ENCODE measurements around the gene ZSCAN30.

The ZSCAN30 gene

GRCh38 chr18:35296060-35296459 lies 6.0 kb upstream of the ZSCAN30 start:
- Histone ChIP-seq H3K9me3 (ENCODE audit: severe bottlenecking) (peaks cover 7% of the 10 kb centered on the region), H3K36me3 (ENCODE audit: low read depth) (peaks cover 83% of the 10 kb centered on the region), H3K4me1 (ENCODE audit: insufficient read depth, poor library complexity, severe bottlenecking) (no peaks in the 10 kb centered on the region), H3K4me3 (ENCODE audit: severe bottlenecking) (no peak overlapping the region), H3K27ac (ENCODE audit: poor library complexity, severe bottlenecking) (no peak overlapping the region), H3K27me3 (ENCODE audit: insufficient read depth, poor library complexity, severe bottlenecking) (no peaks in the 10 kb centered on the region)
- TF ChIP-seq, protein P1, sequence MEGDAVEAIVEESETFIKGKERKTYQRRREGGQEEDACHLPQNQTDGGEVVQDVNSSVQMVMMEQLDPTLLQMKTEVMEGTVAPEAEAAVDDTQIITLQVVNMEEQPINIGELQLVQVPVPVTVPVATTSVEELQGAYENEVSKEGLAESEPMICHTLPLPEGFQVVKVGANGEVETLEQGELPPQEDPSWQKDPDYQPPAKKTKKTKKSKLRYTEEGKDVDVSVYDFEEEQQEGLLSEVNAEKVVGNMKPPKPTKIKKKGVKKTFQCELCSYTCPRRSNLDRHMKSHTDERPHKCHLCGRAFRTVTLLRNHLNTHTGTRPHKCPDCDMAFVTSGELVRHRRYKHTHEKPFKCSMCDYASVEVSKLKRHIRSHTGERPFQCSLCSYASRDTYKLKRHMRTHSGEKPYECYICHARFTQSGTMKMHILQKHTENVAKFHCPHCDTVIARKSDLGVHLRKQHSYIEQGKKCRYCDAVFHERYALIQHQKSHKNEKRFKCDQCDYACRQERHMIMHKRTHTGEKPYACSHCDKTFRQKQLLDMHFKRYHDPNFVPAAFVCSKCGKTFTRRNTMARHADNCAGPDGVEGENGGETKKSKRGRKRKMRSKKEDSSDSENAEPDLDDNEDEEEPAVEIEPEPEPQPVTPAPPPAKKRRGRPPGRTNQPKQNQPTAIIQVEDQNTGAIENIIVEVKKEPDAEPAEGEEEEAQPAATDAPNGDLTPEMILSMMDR (IDR thresholded peaks at IDR 0.05; ENCODE audit: poor library complexity, severe bottlenecking) = no peak
- ATAC-seq (ENCODE audit: low read depth) = no peak
- no peak for DNase-seq (ENCODE audit: low spot score)

DNA sequence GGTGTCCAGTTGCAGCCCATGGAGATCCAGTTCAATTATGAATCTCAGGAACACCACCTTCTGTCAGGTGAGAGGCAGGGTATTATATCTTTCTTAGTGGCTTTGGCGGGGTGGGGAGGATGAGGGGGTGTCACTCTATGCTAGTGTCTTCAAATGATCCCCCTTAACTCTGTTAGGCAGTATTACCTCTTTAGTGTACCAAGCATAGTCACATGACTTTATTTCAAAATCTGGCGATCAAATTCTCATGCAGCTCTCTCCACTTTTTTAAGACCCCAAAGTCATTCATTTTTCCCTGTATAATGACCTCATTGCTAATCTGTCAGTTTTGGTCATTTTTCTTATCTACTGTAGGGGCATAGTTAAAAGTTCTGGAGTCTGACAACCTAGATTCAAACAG lies 1.1 kb upstream of the ZSCAN30 start:
- DNase-seq (ENCODE audit: low spot score) (no peak), ATAC-seq (ENCODE audit: low read depth) (no peak)
- Histone ChIP-seq H3K27ac (ENCODE audit: poor library complexity, severe bottlenecking) (no peak overlapping the region), H3K9me3 (ENCODE audit: severe bottlenecking) (no peaks in the 10 kb centered on the region), H3K36me3 (ENCODE audit: low read depth) (peaks cover 41% of the 10 kb centered on the region), H3K4me3 (ENCODE audit: severe bottlenecking) (peak overlapping the region; percentile 61), H3K4me1 (ENCODE audit: insufficient read depth, poor library complexity, severe bottlenecking) (peaks cover 7% of the 10 kb centered on the region), H3K27me3 (ENCODE audit: insufficient read depth, poor library complexity, severe bottlenecking) (no peaks in the 10 kb centered on the region)
- TF ChIP-seq, protein P1 (IDR thresholded peaks at IDR 0.05; ENCODE audit: poor library complexity, severe bottlenecking) = no peak

DNA sequence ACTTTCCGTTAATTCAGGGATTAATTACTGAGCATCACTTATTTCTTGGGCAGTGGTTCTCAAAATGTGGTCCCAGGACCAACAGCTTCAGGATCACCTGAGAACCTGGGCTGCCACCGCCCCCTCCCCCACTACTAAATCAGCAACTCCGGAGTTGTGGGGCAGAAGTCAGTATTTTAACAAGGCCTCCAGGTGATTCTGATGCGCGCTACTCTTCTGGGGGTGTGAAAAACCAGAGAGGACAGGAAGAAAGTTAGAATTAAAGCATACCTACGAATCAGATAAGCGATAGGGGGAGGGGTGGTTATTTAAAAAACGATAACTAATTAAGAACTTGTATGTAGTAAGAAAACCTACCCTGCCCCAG lies 319 bp downstream of the ZSCAN30 start:
- no peaks in the 10 kb centered on the region for H3K27me3 ChIP-seq (ENCODE audit: insufficient read depth, poor library complexity, severe bottlenecking)
- DNase-seq (ENCODE audit: low spot score) = no peak
- ATAC-seq (ENCODE audit: low read depth) = peak; percentile 15
- H3K4me3 ChIP-seq (ENCODE audit: severe bottlenecking) = peak overlapping the region; percentile 61
- TF ChIP-seq, protein P1 (IDR thresholded peaks at IDR 0.05; ENCODE audit: poor library complexity, severe bottlenecking) = no peak
- H3K27ac ChIP-seq (ENCODE audit: poor library complexity, severe bottlenecking) = peak overlapping the region; percentile 58
- H3K36me3 ChIP-seq (ENCODE audit: low read depth) = peaks cover 27% of the 10 kb centered on the region
- no peaks in the 10 kb centered on the region for H3K9me3 ChIP-seq (ENCODE audit: severe bottlenecking)
- peaks cover 7% of the 10 kb centered on the region for H3K4me1 ChIP-seq (ENCODE audit: insufficient read depth, poor library complexity, severe bottlenecking)

DNA sequence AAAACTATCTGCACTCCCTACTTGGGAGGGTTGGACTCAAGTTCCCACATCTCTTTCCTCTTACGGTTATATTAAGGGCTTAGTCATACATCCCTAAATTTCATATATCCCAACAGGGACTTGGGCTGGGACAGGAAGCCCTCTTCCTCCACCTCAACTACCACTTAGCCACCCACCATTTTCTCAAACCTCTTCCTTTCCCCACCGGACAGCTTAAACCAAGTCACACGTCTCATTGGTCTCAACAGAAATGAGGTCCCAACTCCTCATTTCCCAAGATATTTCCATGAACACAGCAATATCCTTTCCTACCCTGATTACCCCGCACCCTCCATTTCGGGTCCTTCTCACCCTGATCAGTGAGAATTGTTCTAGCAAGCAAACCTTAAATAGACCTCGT lies 736 bp downstream of the ZSCAN30 start:
- Histone ChIP-seq H3K4me3 (ENCODE audit: severe bottlenecking) (peak overlapping the region; percentile 61), H3K36me3 (ENCODE audit: low read depth) (peaks cover 23% of the 10 kb centered on the region), H3K27ac (ENCODE audit: poor library complexity, severe bottlenecking) (peak overlapping the region; percentile 58), H3K27me3 (ENCODE audit: insufficient read depth, poor library complexity, severe bottlenecking) (no peaks in the 10 kb centered on the region), H3K9me3 (ENCODE audit: severe bottlenecking) (no peaks in the 10 kb centered on the region), H3K4me1 (ENCODE audit: insufficient read depth, poor library complexity, severe bottlenecking) (peaks cover 7% of the 10 kb centered on the region)
- ATAC-seq (ENCODE audit: low read depth) (no peak), DNase-seq (ENCODE audit: low spot score) (no peak)
- TF ChIP-seq, protein P1 (IDR thresholded peaks at IDR 0.05; ENCODE audit: poor library complexity, severe bottlenecking) = no peak

DNA sequence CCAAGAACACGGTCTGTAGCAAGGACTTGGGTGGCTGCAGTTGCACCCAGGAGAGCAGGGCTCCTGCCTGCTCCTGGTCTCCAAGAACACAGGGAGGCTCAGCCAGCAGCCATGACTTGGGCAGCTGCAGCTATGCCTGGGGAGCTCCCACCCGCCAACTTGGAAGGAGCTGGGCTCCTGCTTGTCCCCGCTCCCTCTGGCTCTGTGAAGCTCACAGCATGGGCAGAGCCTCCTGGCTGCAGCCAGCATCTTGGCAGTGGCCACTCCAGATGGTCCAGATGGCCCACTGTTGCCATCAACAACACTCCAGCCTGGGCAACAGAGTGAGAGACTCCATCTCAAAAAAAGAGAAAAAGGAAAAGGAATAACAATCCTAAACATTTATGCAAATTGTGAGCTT lies 5.2 kb downstream of the ZSCAN30 start:
- DNase-seq (ENCODE audit: low spot score) = no peak
- peaks cover 2% of the 10 kb centered on the region; the same call in 1 of the 2 replicates for H3K36me3 ChIP-seq (ENCODE audit: low read depth)
- H3K9me3 ChIP-seq (ENCODE audit: severe bottlenecking) = no peaks in the 10 kb centered on the region
- H3K4me3 ChIP-seq (ENCODE audit: severe bottlenecking) = no peak overlapping the region
- H3K4me1 ChIP-seq (ENCODE audit: insufficient read depth, poor library complexity, severe bottlenecking) = peaks cover 16% of the 10 kb centered on the region
- H3K27me3 ChIP-seq (ENCODE audit: insufficient read depth, poor library complexity, severe bottlenecking) = no peaks in the 10 kb centered on the region
- TF ChIP-seq, protein P1 (IDR thresholded peaks at IDR 0.05; ENCODE audit: poor library complexity, severe bottlenecking) = no peak
- ATAC-seq (ENCODE audit: low read depth) = no peak
- H3K27ac ChIP-seq (ENCODE audit: poor library complexity, severe bottlenecking) = no peak overlapping the region
